Spleen (tissue), 11 donors: Measurements from ENCODE around the gene OR2A12. TPM values are rescaled to one million over a fixed set of nuclear protein-coding genes. Genes with fewer than 3 reads are reported as not detected.
"Not testable (repeated sequence)": the region's sequence is repeated elsewhere in the genome, so short reads cannot be mapped to it uniquely, and the experiment has no call there.

Source experiments
- DNase-seq: peaks from one replicate; pipeline ENCODE4 v3.0.0-alpha.2; 2020
- H3K27ac ChIP-seq, 8 donors: fragments of 200-600 bp; sonication (generic) in 7 of 8; 1 replicate in 4 of 8; 2 replicates in 4 of 8; pipeline versions ENCODE4 v1.5.0 to v1.8.0; 2016 to 2021; ENCODE audit warnings: inconsistent platforms in 4 of 8, mild to moderate bottlenecking in 4 of 8, moderate library complexity in 1 of 8
- H3K27me3 ChIP-seq, 7 donors: fragments of 200-600 bp; sonication (generic) in 6 of 7; replicated peaks in 1 of 7; 1 replicate in 4 of 7; 2 replicates in 3 of 7; pipeline versions ENCODE4 v1.5.0 to v1.8.0; 2016 to 2021; ENCODE audit warnings: inconsistent platforms in 3 of 7, mild to moderate bottlenecking in 1 of 7
- H3K36me3 ChIP-seq, 6 donors: fragments of 200-600 bp; sonication (generic) in 5 of 6; 1 replicate in 4 of 6; 2 replicates in 2 of 6; pipeline versions ENCODE4 v1.5.0 to v1.8.0; 2016 to 2021; ENCODE audit warnings: inconsistent platforms in 2 of 6
- H3K4me1 ChIP-seq, 6 donors: fragments of 200-600 bp; sonication (generic) in 5 of 6; 1 replicate in 3 of 6; 2 replicates in 3 of 6; pipeline versions ENCODE4 v1.5.0 to v1.8.0; 2016 to 2021; ENCODE audit warnings: inconsistent platforms in 3 of 6
- H3K4me3 ChIP-seq, 8 donors: fragments of 200-600 bp; sonication (generic) in 7 of 8; 1 replicate in 4 of 8; 2 replicates in 4 of 8; pipeline versions ENCODE4 v1.5.0 to v1.8.0; 2016 to 2021; ENCODE audit warnings: inconsistent platforms in 4 of 8, mild to moderate bottlenecking in 4 of 8, moderate library complexity in 2 of 8
- H3K9me3 ChIP-seq, 8 donors: fragments of 200-600 bp; sonication (generic) in 7 of 8; 1 replicate in 4 of 8; 2 replicates in 4 of 8; pipeline versions ENCODE4 v1.5.0 to v1.8.0; 2016 to 2021; ENCODE audit warnings: inconsistent platforms in 4 of 8
- CTCF ChIP-seq, 11 experiments: fragments of 200-600 bp in 7 of 11; fragments of 450-650 bp in 4 of 11; sonication (generic) in 4 of 11; IDR thresholded peaks in 8 of 11; conservative IDR thresholded peaks in 3 of 11; 1 replicate in 7 of 11; 2 replicates in 4 of 11; pipeline versions ENCODE4 v1.4.0 to v1.8.0; 2016 to 2021; ENCODE audit warnings: antibody characterized with exemption in 11 of 11, inconsistent platforms in 4 of 11, mild to moderate bottlenecking in 1 of 11
- POLR2A ChIP-seq, 3 donors: fragments of 450-650 bp; IDR thresholded peaks; one replicate each; pipeline ENCODE4 v1.5.1; 2017; ENCODE audit warnings: antibody characterized with exemption in 3 of 3, mild to moderate bottlenecking in 1 of 3
- POLR2AphosphoS5 ChIP-seq, 3 donors: sonication (generic); formaldehyde crosslinking; IDR thresholded peaks; one replicate each; pipeline ENCODE4 v1.5.1; 2017; ENCODE audit warnings: antibody characterized with exemption in 3 of 3
- WGBS, 5 donors: extraction: QIAGEN DNeasy Blood & Tissue Kit in 3 of 5; methylation state at CpG; one replicate each; pipeline versions ENCODE4 v1.1.5 to v1.1.7; 2013 to 2018; 5-methylcytosine and 5-hydroxymethylcytosine counted together
- intact Hi-C: fragments of 100-400 bp; cut with DNase I; formaldehyde crosslinking; loops from one replicate; pipeline ENCODE4 v1.15.0; 2023; ENCODE audit warnings: low total_unique reads
- polyA plus RNA-seq, 3 donors: library from polyadenylated mRNA; stranded (reverse); fragments of 200-250 nt; gene quantifications; one replicate each; pipeline ENCODE4 v1.2.1, GENCODE V29; 2013
- total RNA-seq, 7 donors: library from RNA; depleted of rRNA in 3 of 7; stranded (reverse); fragments of >200 nt in 3 of 7; fragmentation: NEBNext Ultra II Directional in 4 of 7; extraction: Animal tissue kit (Norgen Biotek cat#: 25700) in 4 of 7; gene quantifications; one replicate each; pipeline versions ENCODE4 v1.1.0 to v1.2.1, GENCODE V29; 2016 to 2021
- donor health status: healthy with polysubstance abuse.
- donor health status: DM: no; HTN: no; CAD: no; lungs with moderate emphysema.
- donor health status: DM: no; HTN: no; CAD: no.
- donor health status: Bipolar disorder and iron deficiency.
- donor health status: healthy.
- donor health status: DM: no; HTN: no; CAD: no.
- donor health status: DM: yes; HTN: yes; CAD: no.

The OR2A12 gene
- total and polyA plus RNA-seq, 10 donors, result not detected

- intact Hi-C loops, result no loop called here
- H3K27ac ChIP-seq, result no peak overlapping the region
- 53 to 64% (median 62%) methylated on average over 1 of the region's 1 CpG for WGBS, 5 donors
- no peaks in the 10 kb centered on the region for H3K27me3 ChIP-seq
- no peak for DNase-seq
- H3K4me3 ChIP-seq, result no peak overlapping the region
- H3K36me3 ChIP-seq, result no peaks in the 10 kb centered on the region
- no peaks in the 10 kb centered on the region for H3K9me3 ChIP-seq
- no peak for TF ChIP-seq CTCF (IDR thresholded peaks at IDR 0.05 in 8 of 11, conservative IDR thresholded peaks at IDR 0.05 in 3 of 11)
- TF ChIP-seq POLR2A (IDR thresholded peaks at IDR 0.05), result no peak
- no peak for TF ChIP-seq POLR2AphosphoS5 (IDR thresholded peaks at IDR 0.05)
- no peaks in the 10 kb centered on the region for H3K4me1 ChIP-seq
Measured at GRCh38 chr7:144113651-144114050, 27.6 kb downstream of the OR2A12 start.

- no peak overlapping the region for H3K4me3 ChIP-seq
- TF ChIP-seq POLR2AphosphoS5 (IDR thresholded peaks at IDR 0.05), result no peak
- TF ChIP-seq CTCF (IDR thresholded peaks at IDR 0.05 in 8 of 11, conservative IDR thresholded peaks at IDR 0.05 in 3 of 11), result no peak
- no peak for TF ChIP-seq POLR2A (IDR thresholded peaks at IDR 0.05)
- intact Hi-C loops, result no loop called here
- H3K9me3 ChIP-seq, result no peaks in the 10 kb centered on the region
- H3K36me3 ChIP-seq, result no peaks in the 10 kb centered on the region
- no peak overlapping the region for H3K27ac ChIP-seq
- WGBS, 5 donors, result 59 to 90% (median 76%) methylated on average over 8 of the region's 8 CpGs
- no peaks in the 10 kb centered on the region for H3K4me1 ChIP-seq
- no peak for DNase-seq
- H3K27me3 ChIP-seq, result no peaks in the 10 kb centered on the region
Measured at GRCh38 chr7:144118341-144118740, 32.3 kb downstream of the OR2A12 start.

DNA sequence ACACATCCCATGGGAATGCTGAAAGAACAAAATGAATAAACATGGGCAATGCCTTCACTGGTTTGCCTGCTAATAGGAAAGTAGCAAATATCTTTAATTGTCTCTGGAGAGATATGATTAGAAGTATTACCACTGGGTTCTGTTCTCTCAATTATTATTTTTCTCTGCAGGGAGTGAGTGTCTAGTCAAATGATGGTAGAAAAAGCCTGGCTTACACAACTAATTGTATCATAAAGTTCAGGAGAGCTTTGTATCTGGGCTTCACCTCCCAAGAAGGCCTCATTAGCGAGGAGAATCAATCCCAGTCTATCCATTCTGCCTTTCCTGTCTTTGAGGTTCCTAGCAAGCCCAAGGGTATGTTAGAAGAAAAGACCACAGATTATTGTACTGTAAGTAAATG lies 36.8 kb downstream of the OR2A12 start, which contains the start of gene OR2A14:
Gene OR2A14 (plus strand): TSS at position 301 of the 400 bp plus-strand sequence. CDS start 5,937 bp downstream, outside the sequence.
- peaks cover 0 to 3% (median 0%) of the 10 kb centered on the region in 6 donors for H3K4me1 ChIP-seq
- WGBS, 5 donors, result 83 to 97% (median 89%) methylated on average over 1 of the region's 1 CpG
- H3K36me3 ChIP-seq, result no peaks in the 10 kb centered on the region
- H3K9me3 ChIP-seq, result no peaks in the 10 kb centered on the region
- TF ChIP-seq POLR2AphosphoS5 (IDR thresholded peaks at IDR 0.05) (no peak), CTCF (IDR thresholded peaks at IDR 0.05 in 8 of 11, conservative IDR thresholded peaks at IDR 0.05 in 3 of 11) (no peak), POLR2A (IDR thresholded peaks at IDR 0.05) (no peak)
- no peak within 1 kb of the TSS for H3K4me3 ChIP-seq
- DNase-seq, result no peak
- intact Hi-C loops, result no loop called here
- no peaks in the 10 kb centered on the region for H3K27me3 ChIP-seq
- no peak within 1 kb of the TSS for H3K27ac ChIP-seq

DNA sequence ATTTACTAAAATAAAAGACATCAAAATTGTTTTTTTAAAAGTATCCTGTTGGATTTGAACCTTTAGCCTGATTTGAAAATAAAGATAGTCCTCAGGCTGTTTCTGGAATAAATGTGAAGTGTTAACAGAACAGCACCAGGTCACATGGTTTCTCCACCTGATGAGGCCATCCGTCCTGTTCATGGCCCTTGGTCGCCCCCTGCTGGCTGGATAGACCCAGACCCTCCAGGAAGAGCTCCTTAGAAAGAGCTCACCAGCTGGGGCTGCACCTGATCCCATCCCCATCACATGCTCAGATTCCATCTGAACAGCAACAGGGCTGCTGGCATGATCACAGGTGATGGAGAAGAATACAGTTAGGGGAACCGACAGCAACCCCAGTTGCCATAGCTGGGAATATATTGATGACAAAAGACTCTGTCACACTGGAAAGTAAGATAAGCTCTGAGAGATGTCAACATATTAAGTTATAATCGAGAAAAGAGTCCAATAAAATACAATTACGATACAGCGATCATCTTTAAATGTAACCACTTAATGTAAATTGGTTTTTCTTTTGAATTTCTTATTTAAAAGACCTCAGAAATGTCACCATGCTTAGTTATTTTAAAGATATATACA lies 41.7 kb downstream of the OR2A12 start:
- peak; percentile 94 for DNase-seq
- Histone ChIP-seq H3K27ac (no peak overlapping the region), H3K36me3 (no peaks in the 10 kb centered on the region), H3K4me3 (no peak overlapping the region), H3K27me3 (no peaks in the 10 kb centered on the region), H3K4me1 (peaks cover 0 to 3% (median 0%) of the 10 kb centered on the region in 6 donors), H3K9me3 (no peaks in the 10 kb centered on the region)
- WGBS, 5 donors, result 38 to 48% (median 42%) methylated on average over 6 of the region's 6 CpGs
- intact Hi-C loops, result no loop called here
- TF ChIP-seq POLR2AphosphoS5 (IDR thresholded peaks at IDR 0.05), result no peak
- no peak for TF ChIP-seq POLR2A (IDR thresholded peaks at IDR 0.05)
- peak in 10 of 11 experiments; percentile 40 to 87 (median 84) for TF ChIP-seq CTCF (IDR thresholded peaks at IDR 0.05 in 8 of 11, conservative IDR thresholded peaks at IDR 0.05 in 3 of 11)

DNA sequence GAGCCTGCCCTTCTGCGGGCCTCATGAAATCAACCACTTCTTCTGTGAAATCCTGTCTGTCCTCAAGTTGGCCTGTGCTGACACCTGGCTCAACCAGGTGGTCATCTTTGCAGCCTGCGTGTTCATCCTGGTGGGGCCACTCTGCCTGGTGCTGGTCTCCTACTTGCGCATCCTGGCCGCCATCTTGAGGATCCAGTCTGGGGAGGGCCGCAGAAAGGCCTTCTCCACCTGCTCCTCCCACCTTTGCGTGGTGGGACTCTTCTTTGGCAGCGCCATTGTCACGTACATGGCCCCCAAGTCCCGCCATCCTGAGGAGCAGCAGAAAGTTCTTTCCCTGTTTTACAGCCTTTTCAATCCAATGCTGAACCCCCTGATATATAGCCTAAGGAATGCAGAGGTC lies 43.5 kb downstream of the OR2A12 start:
- DNase-seq, result peak; percentile 54
- H3K4me1 ChIP-seq, H3K27me3 ChIP-seq, intact Hi-C loops, H3K27ac ChIP-seq, H3K9me3 ChIP-seq, H3K4me3 ChIP-seq, H3K36me3 ChIP-seq: not testable (repeated sequence)
- WGBS, 5 donors, result 91 to 93% (median 92%) methylated on average over 9 of the region's 9 CpGs
